ENCODE results near the gene DEDD2. TPM values are rescaled to one million over a fixed set of nuclear protein-coding genes. Genes with fewer than 3 reads are reported as not detected.

Gene DEDD2
- total RNA-seq, 2 donors from 2014 or later = 20.5 to 42.2 TPM

- peak in 1 of 2 donors; percentile 42 for DNase-seq
- intact Hi-C loops (cut with DNase I, micrococcal nuclease) = no loop called here
- ATAC-seq = peak; percentile 87
These were observed 10.4 kb downstream of the DEDD2 start for GRCh38 chr19:42206871-42207755.

GRCh38 chr19:42204664-42205063, 12.8 kb downstream of the DEDD2 start:
- DNase-seq = no peak
- ATAC-seq = no peak
- intact Hi-C loops (cut with DNase I, micrococcal nuclease) = no loop called here

- intact Hi-C loops (cut with DNase I, micrococcal nuclease) = no loop called here
- DNase-seq (no peak), ATAC-seq (no peak)
These were observed 13.8 kb downstream of the DEDD2 start for GRCh38 chr19:42203700-42204099.

- no peak for ATAC-seq
- no peak for DNase-seq
- intact Hi-C loops (cut with DNase I, micrococcal nuclease) = no loop called here
These were observed 15.1 kb downstream of the DEDD2 start for GRCh38 chr19:42202290-42202880.

- intact Hi-C loops (cut with DNase I, micrococcal nuclease) = no loop called here
- DNase-seq = peak in 1 of 2 donors; percentile 50
- peak; percentile 4 for ATAC-seq
These were observed 15.8 kb downstream of the DEDD2 start for GRCh38 chr19:42201489-42202289.

- no peak for ATAC-seq
- no peak for DNase-seq
- intact Hi-C loops (cut with DNase I, micrococcal nuclease) = no loop called here
These were observed 17.3 kb downstream of the DEDD2 start for GRCh38 chr19:42200116-42200715.

GRCh38 chr19:42199440-42200115, 17.9 kb downstream of the DEDD2 start:
- ATAC-seq = peak; percentile 12
- peak; percentile 43 to 62 for DNase-seq
- intact Hi-C loops (cut with DNase I, micrococcal nuclease) = no loop called here

GRCh38 chr19:42198676-42199439, 18.6 kb downstream of the DEDD2 start:
- DNase-seq = peak; percentile 54 to 60
- ATAC-seq = peak; percentile 22
- intact Hi-C loops (cut with DNase I, micrococcal nuclease) = no loop called here

- DNase-seq (peak; percentile 44 to 46), ATAC-seq (peak; percentile 49)
- intact Hi-C loops (cut with DNase I, micrococcal nuclease) = no loop called here
These were observed 20.1 kb downstream of the DEDD2 start for GRCh38 chr19:42197375-42197817.

GRCh38 chr19:42196011-42197001, 21.2 kb downstream of the DEDD2 start:
- ATAC-seq (no peak), DNase-seq (no peak)
- intact Hi-C loops (cut with DNase I, micrococcal nuclease) = no loop called here

GRCh38 chr19:42193706-42194105, 23.8 kb downstream of the DEDD2 start:
- intact Hi-C loops (cut with DNase I, micrococcal nuclease) = no loop called here
- ATAC-seq = peak; percentile 35

GRCh38 chr19:42193294-42193693, 24.2 kb downstream of the DEDD2 start:
- no peak for ATAC-seq
- no peak for DNase-seq
- intact Hi-C loops (cut with DNase I, micrococcal nuclease) = no loop called here

More at GRCh38 chr19:42193706-42194105, 23.8 kb downstream of the DEDD2 start:
- no peak for DNase-seq

- ATAC-seq (peak; percentile 93), DNase-seq (peak; percentile 72 to 87)
- intact Hi-C loops (cut with DNase I, micrococcal nuclease) = no loop called here
These were observed 25.6 kb downstream of the DEDD2 start for GRCh38 chr19:42191855-42192254.

GRCh38 chr19:42191330-42191729, 26.1 kb downstream of the DEDD2 start:
- peak; percentile 10 for ATAC-seq

GRCh38 chr19:42189133-42189532, 28.3 kb downstream of the DEDD2 start:
- ATAC-seq = no peak
- no peak for DNase-seq
- intact Hi-C loops (cut with DNase I, micrococcal nuclease) = loop anchor here in 1 of 2 donors (10.0 kb wide), 1 partner anchor 54 kb away; the partner anchor contains the start of gene POU2F2

More at GRCh38 chr19:42191330-42191729, 26.1 kb downstream of the DEDD2 start:
- no peak for DNase-seq
- intact Hi-C loops (cut with DNase I, micrococcal nuclease) = no loop called here

- no peak for DNase-seq
- intact Hi-C loops (cut with DNase I, micrococcal nuclease) = loop anchor here in 1 of 2 donors (10.0 kb wide), 1 partner anchor 54 kb away; the partner anchor contains the start of gene POU2F2
- ATAC-seq = no peak
These were observed 28.8 kb downstream of the DEDD2 start for GRCh38 chr19:42188665-42189064.
